CD8-positive, alpha-beta memory T cell (primary cell): ENCODE measurements around the gene IKZF1. TPM values are rescaled to one million over a fixed set of nuclear protein-coding genes. Genes with fewer than 3 reads are reported as not detected.
A peak's percentile ranks its signal among the peaks of the same experiment; 100 is the strongest.

Experiments
- CTCF ChIA-PET: fragments of 350-600 bp; sonication (Branson Sonifier 250); formaldehyde crosslinking; loops from one replicate; lab custom pipeline; 2021; ENCODE audit warnings: antibody characterized with exemption; lab: Charles Lee
- POLR2A ChIA-PET: fragments of 350-600 bp; sonication (Branson Sonifier 250); formaldehyde crosslinking; loops from one replicate; lab custom pipeline; 2021; ENCODE audit warnings: antibody characterized with exemption; lab: Charles Lee
- DNase-seq, 5 donors: peaks; one replicate each; pipeline versions ENCODE4 v3.0.0 to v3.0.0-alpha.2; 2020 to 2022; ENCODE audit warnings: mixed read lengths in 1 of 5
- H3K27ac ChIP-seq: one replicate; pipeline ENCODE4 v1.7.0; 2013; ENCODE audit warnings: low read depth, mild to moderate bottlenecking, low read length, moderate library complexity
- H3K27me3 ChIP-seq: 2 replicates; pipeline ENCODE4 v1.7.0; 2013; ENCODE audit warnings: low read length, mild to moderate bottlenecking; ENCODE audit not compliant: insufficient read depth, poor library complexity, severe bottlenecking
- H3K36me3 ChIP-seq: 2 replicates; pipeline ENCODE4 v1.7.0; 2013; ENCODE audit warnings: mild to moderate bottlenecking, low read length, moderate library complexity; ENCODE audit not compliant: insufficient read depth
- H3K4me1 ChIP-seq: 2 replicates; pipeline ENCODE4 v1.7.0; 2013; ENCODE audit warnings: mild to moderate bottlenecking, low read length, moderate library complexity; ENCODE audit not compliant: insufficient read depth
- H3K4me3 ChIP-seq: 2 replicates; pipeline ENCODE4 v1.7.0; 2013; ENCODE audit warnings: mild to moderate bottlenecking, low read length
- H3K9me3 ChIP-seq: 2 replicates; pipeline ENCODE4 v1.7.0; 2013; ENCODE audit warnings: mild to moderate bottlenecking, low read length
- H3K27ac Mint-ChIP-seq, 8 donors: one replicate each; pipeline ENCODE4 v1.8.0; 2020 to 2021; ENCODE audit warnings: mixed read lengths in 8 of 8, mild to moderate bottlenecking in 6 of 8, inconsistent platforms in 3 of 8, moderate library complexity in 3 of 8
- H3K27me3 Mint-ChIP-seq, 2 donors: one replicate each; pipeline ENCODE4 v1.8.0; 2020 to 2021; ENCODE audit warnings: mixed read lengths in 2 of 2, mild to moderate bottlenecking in 1 of 2, moderate library complexity in 1 of 2
- H3K36me3 Mint-ChIP-seq, 3 donors: one replicate each; pipeline ENCODE4 v1.8.0; 2020 to 2021; ENCODE audit warnings: mixed read lengths in 3 of 3, inconsistent platforms in 1 of 3, mild to moderate bottlenecking in 1 of 3
- H3K4me1 Mint-ChIP-seq, 3 donors: one replicate each; pipeline ENCODE4 v1.8.0; 2020 to 2021; ENCODE audit warnings: mixed read lengths in 3 of 3, inconsistent platforms in 1 of 3, mild to moderate bottlenecking in 1 of 3
- H3K4me3 Mint-ChIP-seq, 7 donors: one replicate each; pipeline ENCODE4 v1.8.0; 2020 to 2021; ENCODE audit warnings: mixed read lengths in 7 of 7, mild to moderate bottlenecking in 6 of 7, moderate library complexity in 4 of 7, inconsistent platforms in 2 of 7
- H3K9me3 Mint-ChIP-seq, 5 donors: one replicate each; pipeline ENCODE4 v1.8.0; 2020 to 2022; ENCODE audit warnings: mixed read lengths in 5 of 5, mild to moderate bottlenecking in 3 of 5, moderate library complexity in 2 of 5, inconsistent platforms in 1 of 5
- polyA plus RNA-seq: library from polyadenylated mRNA; unstranded; fragments of 300-500 nt; fragmentation: Illumina TruSeq; gene quantifications from one replicate; pipeline ENCODE4 v1.2.3, GENCODE V29; 2021
- total RNA-seq, 2 experiments: library from RNA; stranded (reverse); gene quantifications; one replicate each; pipeline ENCODE4 v1.2.3, GENCODE V29; 2021

The IKZF1 gene
- total and polyA plus RNA-seq, 3 experiments from 2014 or later, result 225 to 238 (median 226) TPM

DNA sequence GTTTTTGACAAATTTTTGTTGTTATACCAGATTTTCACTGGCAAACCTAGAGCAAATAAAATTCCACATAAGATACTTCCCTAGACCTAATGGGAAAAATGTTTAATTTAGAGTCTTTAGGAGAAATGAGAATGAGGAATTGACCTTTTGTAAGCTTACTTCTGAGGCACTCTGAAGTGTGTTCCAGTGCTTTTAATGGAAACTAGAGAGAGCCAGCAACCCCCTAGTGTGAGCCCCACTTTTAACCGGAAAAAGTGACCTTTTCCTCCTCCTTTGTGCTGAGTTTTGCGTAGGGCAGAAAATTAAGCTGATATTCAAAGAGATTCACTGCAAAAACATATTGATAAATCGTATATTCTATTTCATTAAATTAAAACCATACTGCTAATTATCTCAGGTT is 5.2 kb downstream of the IKZF1 start:
- H3K4me1 ChIP-seq, result peaks cover 67% of the 10 kb centered on the region
- Mint-ChIP-seq H3K4me3 (peak overlapping the region; percentile 95 to 100 (median 99)), H3K4me1 (peaks cover 71 to 78% (median 74%) of the 10 kb centered on the region in 3 donors), H3K9me3 (no peaks in the 10 kb centered on the region), H3K36me3 (peaks cover 15 to 75% (median 27%) of the 10 kb centered on the region in 3 donors), H3K27me3 (peaks cover 0 to 2% of the 10 kb centered on the region in 2 donors), H3K27ac (peak overlapping the region; percentile 92 to 99 (median 98))
- H3K27me3 ChIP-seq, result no peaks in the 10 kb centered on the region
- no peaks in the 10 kb centered on the region for H3K36me3 ChIP-seq
- POLR2A ChIA-PET, result interaction anchor here (0.7 to 5.0 kb wide), 16 partner anchors 8 to 83 kb away, joined by 3 to 23 read pairs (median 4); no protein-coding TSS in a partner anchor
- H3K4me3 ChIP-seq, result peak overlapping the region; percentile 92
- no peaks in the 10 kb centered on the region for H3K9me3 ChIP-seq
- no peak for DNase-seq
- peak overlapping the region; percentile 86 for H3K27ac ChIP-seq
- CTCF ChIA-PET, result interaction anchor here (0.9 to 26.5 kb wide), 11 partner anchors 10 to 104 kb away, joined by 3 to 815 read pairs (median 11); no protein-coding TSS in a partner anchor

DNA sequence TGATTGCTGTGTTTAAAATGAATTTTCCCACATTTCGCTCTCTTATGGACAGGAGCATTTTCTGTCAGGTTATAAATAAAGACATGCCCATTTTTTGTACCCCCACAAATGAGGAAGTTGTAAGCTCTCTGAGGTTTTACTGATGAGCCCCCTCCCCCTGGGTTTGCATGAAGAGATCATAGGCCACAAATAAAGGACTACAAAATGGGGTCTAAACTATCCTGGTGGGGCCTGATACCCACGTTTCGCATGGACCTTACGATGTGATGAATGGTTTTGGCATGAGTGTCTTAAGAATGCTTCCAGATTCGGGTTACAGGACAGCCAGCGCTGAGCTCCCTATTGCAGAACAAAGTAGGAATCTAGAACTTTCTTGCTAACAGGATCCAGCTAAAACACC is 5.8 kb downstream of the IKZF1 start:
- POLR2A ChIA-PET, result interaction anchor here (0.6 to 5.0 kb wide), 14 partner anchors 9 to 99 kb away, joined by 3 to 23 read pairs (median 4); no protein-coding TSS in a partner anchor
- Mint-ChIP-seq H3K9me3 (no peaks in the 10 kb centered on the region), H3K4me3 (peak overlapping the region; percentile 95 to 100 (median 99)), H3K27ac (peak overlapping the region; percentile 92 to 99 (median 98)), H3K4me1 (peaks cover 77 to 85% (median 80%) of the 10 kb centered on the region in 3 donors), H3K27me3 (no peaks in the 10 kb centered on the region), H3K36me3 (peaks cover 11 to 74% (median 23%) of the 10 kb centered on the region in 3 donors)
- Histone ChIP-seq H3K4me3 (peak overlapping the region; percentile 92), H3K27ac (peak overlapping the region; percentile 86), H3K36me3 (no peaks in the 10 kb centered on the region), H3K4me1 (peaks cover 74% of the 10 kb centered on the region), H3K9me3 (no peaks in the 10 kb centered on the region), H3K27me3 (no peaks in the 10 kb centered on the region)
- CTCF ChIA-PET, result interaction anchor here (0.7 to 26.5 kb wide), 10 partner anchors 9 to 104 kb away, joined by 3 to 815 read pairs (median 8); no protein-coding TSS in a partner anchor
- no peak for DNase-seq

DNA sequence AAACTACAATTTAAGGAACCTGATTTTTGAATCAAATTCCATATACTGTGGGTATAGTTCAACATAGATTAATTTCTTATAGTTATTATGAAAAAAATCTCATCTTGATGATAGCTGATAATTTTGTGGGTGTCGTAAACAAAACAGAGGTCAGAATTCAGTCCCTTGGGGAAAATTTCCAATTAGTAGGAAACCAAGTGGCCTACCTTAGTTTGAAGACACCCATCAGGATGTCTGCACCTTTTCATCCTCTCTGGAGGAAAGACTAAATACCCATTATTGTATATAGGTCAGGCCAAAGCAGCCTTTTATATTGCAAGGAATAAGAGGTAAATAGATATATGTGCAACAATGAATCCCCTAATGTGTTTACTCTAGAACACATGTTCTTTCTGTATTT is 6.4 kb downstream of the IKZF1 start:
- Histone ChIP-seq H3K36me3 (no peaks in the 10 kb centered on the region), H3K9me3 (no peaks in the 10 kb centered on the region), H3K27ac (peak overlapping the region; percentile 86), H3K27me3 (no peaks in the 10 kb centered on the region), H3K4me1 (peaks cover 80% of the 10 kb centered on the region), H3K4me3 (peak overlapping the region; percentile 92)
- Mint-ChIP-seq H3K4me3 (peak overlapping the region; percentile 95 to 100 (median 99)), H3K4me1 (peaks cover 83 to 91% (median 86%) of the 10 kb centered on the region in 3 donors), H3K36me3 (peaks cover 10 to 71% (median 23%) of the 10 kb centered on the region in 3 donors), H3K9me3 (no peaks in the 10 kb centered on the region), H3K27ac (peak overlapping the region; percentile 92 to 99 (median 98)), H3K27me3 (no peaks in the 10 kb centered on the region)
- ChIA-PET POLR2A (interaction anchor here (0.6 to 5.0 kb wide), 14 partner anchors 20 to 100 kb away, joined by 3 to 23 read pairs (median 4); no protein-coding TSS in a partner anchor), CTCF (interaction anchor here (0.7 to 26.5 kb wide), 10 partner anchors 8 to 105 kb away, joined by 3 to 815 read pairs (median 8); no protein-coding TSS in a partner anchor)
- DNase-seq, result no peak

DNA sequence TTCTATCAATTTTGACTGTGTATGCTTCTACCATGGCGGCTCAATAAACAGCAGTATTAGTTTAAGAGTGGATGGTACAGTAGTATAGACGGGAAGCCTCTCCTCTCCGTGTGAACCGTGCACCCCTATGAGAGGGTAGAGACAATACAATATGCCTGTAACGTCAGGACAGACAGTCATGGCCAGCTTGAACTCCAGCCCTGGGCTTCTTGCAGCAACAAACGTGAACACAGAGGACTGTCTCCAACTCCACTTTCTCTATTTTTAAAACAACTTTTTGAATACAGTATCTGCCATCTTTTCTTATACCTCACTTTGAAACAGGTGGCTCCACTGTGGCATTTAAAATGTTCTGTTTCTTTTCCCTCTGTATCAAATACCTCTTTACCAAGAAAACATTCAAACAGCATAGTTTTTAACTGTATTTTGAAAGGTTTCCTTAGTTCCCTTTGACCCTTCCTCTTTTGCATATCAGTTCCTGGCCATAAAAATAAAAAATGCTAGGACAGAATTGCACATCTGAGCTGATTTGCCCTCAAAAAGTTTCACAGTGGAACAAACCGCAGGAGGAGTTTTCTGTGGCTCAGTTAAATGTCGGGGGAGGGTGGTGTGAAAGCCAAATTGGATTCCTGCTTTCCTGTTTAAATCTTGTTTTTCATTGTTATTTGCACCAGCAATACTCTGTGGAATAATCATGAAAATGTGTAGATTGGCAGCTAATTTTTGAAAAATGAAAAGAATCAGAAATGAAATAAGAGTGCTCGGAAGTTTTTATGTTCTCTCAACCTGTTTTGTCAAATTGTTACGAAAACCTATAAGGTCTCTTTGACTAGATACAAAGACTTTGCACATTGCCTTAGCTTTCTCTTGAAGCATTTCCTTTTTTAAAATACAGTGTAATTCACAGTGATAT is 8.0 kb downstream of the IKZF1 start:
- H3K27me3 ChIP-seq, result no peaks in the 10 kb centered on the region
- H3K4me1 ChIP-seq, result peaks cover 95% of the 10 kb centered on the region
- H3K9me3 ChIP-seq, result no peaks in the 10 kb centered on the region
- ChIA-PET CTCF (interaction anchor here (0.9 to 26.5 kb wide), 9 partner anchors 8 to 106 kb away, joined by 3 to 815 read pairs (median 9); partner anchors contain the start of gene IKZF1), POLR2A (interaction anchor here (0.6 to 5.0 kb wide), 16 partner anchors 8 to 106 kb away, joined by 3 to 29 read pairs (median 4); partner anchors contain the start of gene IKZF1)
- H3K27ac Mint-ChIP-seq, result peak overlapping the region; percentile 92 to 99 (median 98)
- H3K9me3 Mint-ChIP-seq, result no peaks in the 10 kb centered on the region
- DNase-seq, result peak in 1 of 5 donors; percentile 52
- peak overlapping the region; percentile 86 for H3K27ac ChIP-seq
- H3K27me3 Mint-ChIP-seq, result no peaks in the 10 kb centered on the region
- no peaks in the 10 kb centered on the region for H3K36me3 ChIP-seq
- peak overlapping the region; percentile 92 for H3K4me3 ChIP-seq
- H3K4me3 Mint-ChIP-seq, result peak overlapping the region; percentile 95 to 100 (median 99)
- H3K36me3 Mint-ChIP-seq, result peaks cover 0 to 59% (median 15%) of the 10 kb centered on the region in 3 donors
- H3K4me1 Mint-ChIP-seq, result peaks cover 92 to 100% (median 99%) of the 10 kb centered on the region in 3 donors

DNA sequence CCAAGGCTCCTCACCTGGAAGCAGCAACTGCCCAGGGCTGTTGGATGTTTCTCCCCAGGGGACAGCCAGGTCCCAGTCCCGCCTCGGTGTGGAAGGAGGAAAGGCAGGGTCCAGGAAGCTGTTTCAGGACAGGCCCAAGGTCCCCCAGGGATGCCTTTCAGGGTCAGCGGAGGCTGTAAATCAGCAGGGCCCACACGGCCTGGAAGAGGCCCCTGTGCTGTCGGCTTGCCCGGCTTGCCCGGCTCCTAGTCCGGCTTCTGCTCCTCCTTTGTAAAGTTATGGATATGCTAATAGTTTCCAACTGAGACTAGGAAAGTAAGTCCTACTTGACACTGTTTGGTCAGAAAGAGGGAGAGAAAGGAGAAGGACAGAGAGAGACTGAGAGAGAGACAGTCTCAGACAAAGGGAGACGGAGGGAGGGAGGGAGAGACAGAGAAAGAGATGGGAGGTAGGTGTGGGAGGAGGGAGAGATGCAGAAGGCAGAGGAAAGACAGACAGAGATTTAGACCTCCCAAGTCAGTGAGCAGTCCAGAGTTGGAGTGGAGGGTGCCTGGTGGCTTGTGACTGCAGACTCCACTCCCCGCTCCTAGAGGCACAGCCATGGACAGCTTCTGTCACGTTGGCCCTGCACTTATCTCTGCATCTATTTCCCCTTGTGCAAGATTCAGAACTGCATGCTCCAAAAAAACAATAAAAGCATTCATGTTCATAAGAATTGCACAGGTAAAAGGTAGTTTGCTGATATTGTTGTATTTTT is 10.5 kb downstream of the IKZF1 start:
- peak overlapping the region; percentile 66 for H3K27ac ChIP-seq
- no peaks in the 10 kb centered on the region for H3K27me3 ChIP-seq
- peak overlapping the region; percentile 67 for H3K4me3 ChIP-seq
- peaks cover 98% of the 10 kb centered on the region for H3K4me1 ChIP-seq
- peak overlapping the region; percentile 92 to 99 (median 98) for H3K27ac Mint-ChIP-seq
- peaks cover 96 to 100% (median 99%) of the 10 kb centered on the region in 3 donors for H3K4me1 Mint-ChIP-seq
- peak in 1 of 5 donors; percentile 25 for DNase-seq
- H3K9me3 Mint-ChIP-seq, result no peaks in the 10 kb centered on the region
- no peaks in the 10 kb centered on the region for H3K9me3 ChIP-seq
- POLR2A ChIA-PET, result interaction anchor here (0.6 to 5.0 kb wide), 17 partner anchors 8 to 108 kb away, joined by 3 to 29 read pairs (median 6); partner anchors contain the start of gene IKZF1
- peaks cover 0 to 54% (median 22%) of the 10 kb centered on the region in 3 donors for H3K36me3 Mint-ChIP-seq
- peak overlapping the region; percentile 95 to 100 (median 99) for H3K4me3 Mint-ChIP-seq
- H3K36me3 ChIP-seq, result peaks cover 11% of the 10 kb centered on the region
- H3K27me3 Mint-ChIP-seq, result no peaks in the 10 kb centered on the region
- CTCF ChIA-PET, result interaction anchor here (0.9 to 26.5 kb wide), 13 partner anchors 8 to 171 kb away, joined by 3 to 815 read pairs (median 6); partner anchors contain the start of gene IKZF1

DNA sequence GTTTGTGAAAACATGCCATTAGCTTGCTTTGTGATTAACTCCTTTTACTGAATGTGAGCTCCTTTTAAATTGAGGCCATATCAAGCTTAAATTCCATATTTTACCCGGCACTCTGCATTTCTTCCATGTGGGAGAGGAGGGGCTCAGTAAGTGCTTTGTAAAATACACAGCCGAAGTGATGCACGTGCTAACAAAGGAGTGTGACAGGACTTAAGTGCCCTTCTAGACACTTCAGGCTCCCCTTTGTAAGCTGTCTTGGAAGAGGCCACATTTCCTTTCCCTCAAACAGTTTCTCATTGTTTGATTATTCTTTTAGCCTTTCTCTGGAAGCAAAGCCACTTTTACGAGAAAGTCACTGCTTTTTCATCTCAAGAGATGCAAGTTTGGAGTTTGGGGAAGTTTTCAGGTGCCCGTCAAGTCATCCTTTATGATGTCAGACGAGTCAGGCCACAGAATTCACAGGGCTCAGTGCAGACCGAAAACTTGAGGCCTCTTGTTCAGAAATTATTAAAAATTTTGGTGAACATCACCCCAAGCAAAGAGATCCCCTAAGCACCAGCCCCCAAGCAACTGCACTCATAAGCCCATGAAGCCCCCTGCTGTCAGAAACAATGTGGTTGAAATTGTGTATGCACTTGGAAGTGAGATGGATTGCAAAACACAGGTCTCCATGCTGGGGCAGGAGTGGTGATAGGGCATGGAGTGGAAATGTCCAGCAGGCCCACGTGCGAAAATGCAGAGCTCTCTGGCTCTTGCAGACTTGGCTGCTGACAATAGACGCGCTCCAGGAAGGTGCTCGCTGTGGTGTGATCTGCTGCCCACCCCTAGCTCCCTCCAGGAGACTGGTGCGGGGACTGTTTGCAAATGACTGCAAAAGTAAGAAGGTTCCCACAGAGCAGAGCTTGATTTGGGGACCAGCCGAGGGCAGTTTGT is 11.5 kb downstream of the IKZF1 start:
- H3K4me1 Mint-ChIP-seq, result peaks cover 95 to 100% (median 99%) of the 10 kb centered on the region in 3 donors
- H3K36me3 Mint-ChIP-seq, result peaks cover 0 to 56% (median 27%) of the 10 kb centered on the region in 3 donors
- H3K4me3 ChIP-seq, result peak overlapping the region; percentile 67
- H3K4me3 Mint-ChIP-seq, result peak overlapping the region; percentile 95 to 100 (median 99)
- POLR2A ChIA-PET, result interaction anchor here (1.0 to 5.0 kb wide), 9 partner anchors 10 to 109 kb away, joined by 3 to 29 read pairs (median 6); no protein-coding TSS in a partner anchor
- no peaks in the 10 kb centered on the region for H3K27me3 Mint-ChIP-seq
- peak overlapping the region; percentile 92 to 99 (median 98) for H3K27ac Mint-ChIP-seq
- CTCF ChIA-PET, result interaction anchor here (0.8 to 26.5 kb wide), 11 partner anchors 9 to 172 kb away, joined by 3 to 815 read pairs (median 5); partner anchors contain the start of gene IKZF1
- H3K4me1 ChIP-seq, result peaks cover 98% of the 10 kb centered on the region
- H3K9me3 ChIP-seq, result no peaks in the 10 kb centered on the region
- H3K36me3 ChIP-seq, result peaks cover 19% of the 10 kb centered on the region
- H3K27me3 ChIP-seq, result no peaks in the 10 kb centered on the region
- no peaks in the 10 kb centered on the region for H3K9me3 Mint-ChIP-seq
- peak in 2 of 5 donors; percentile 52 to 53 for DNase-seq
- peak overlapping the region; percentile 66 for H3K27ac ChIP-seq
